ENCODE measurements around the gene GPHA2. TPM values are rescaled to one million over a fixed set of nuclear protein-coding genes. Genes with fewer than 3 reads are reported as not detected.
A peak's percentile ranks its signal among the peaks of the same experiment; 100 is the strongest.
"Not testable (repeated sequence)": the region's sequence is repeated elsewhere in the genome, so short reads cannot be mapped to it uniquely, and the experiment has no call there.

The GPHA2 gene, protein sequence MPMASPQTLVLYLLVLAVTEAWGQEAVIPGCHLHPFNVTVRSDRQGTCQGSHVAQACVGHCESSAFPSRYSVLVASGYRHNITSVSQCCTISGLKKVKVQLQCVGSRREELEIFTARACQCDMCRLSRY
- total RNA-seq, result not detected
- long read RNA-seq, result 0 reads

DNA sequence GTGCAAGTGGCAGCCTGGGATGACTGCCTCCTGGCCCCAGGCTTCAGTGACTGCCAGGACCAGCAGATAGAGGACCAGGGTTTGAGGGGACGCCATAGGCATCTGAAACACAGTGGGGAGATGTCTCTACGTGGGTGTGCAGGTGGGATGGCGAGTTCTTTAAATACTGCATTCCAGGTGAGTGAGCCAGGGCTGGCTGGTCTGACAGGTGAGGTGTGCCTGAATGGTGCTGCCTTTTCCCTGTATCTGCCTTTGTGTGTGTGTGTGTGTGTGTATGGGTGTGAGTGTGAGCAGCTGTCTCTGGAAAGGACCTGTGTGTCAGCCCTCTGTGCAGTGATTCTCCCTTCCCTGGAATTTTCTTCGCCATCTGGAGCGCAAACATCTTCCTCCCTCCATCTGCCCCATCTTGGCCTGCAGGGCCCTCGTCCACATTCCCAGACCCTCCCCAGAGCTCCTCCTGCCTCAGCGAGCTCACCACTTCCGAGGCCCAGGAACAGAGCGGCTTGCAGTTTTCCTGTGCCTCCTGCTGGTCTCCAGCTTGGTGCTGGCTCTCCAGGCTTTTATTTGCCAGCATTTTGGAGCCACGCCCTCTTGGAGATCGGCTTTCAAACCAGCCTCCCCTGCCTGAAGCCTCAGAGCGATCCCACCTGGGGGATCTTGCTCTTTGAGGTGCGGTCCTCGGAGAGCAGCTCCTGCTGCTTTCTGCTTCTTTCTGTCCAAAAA, at the start of gene GPHA2:
GPHA2 (minus strand) TSS at position 535 of the 723 bp plus-strand sequence; CDS start at position 102, 433 bp downstream.
- DNase-seq (no peak), ATAC-seq (ENCODE audit: poor library complexity) (no peak)

DNA sequence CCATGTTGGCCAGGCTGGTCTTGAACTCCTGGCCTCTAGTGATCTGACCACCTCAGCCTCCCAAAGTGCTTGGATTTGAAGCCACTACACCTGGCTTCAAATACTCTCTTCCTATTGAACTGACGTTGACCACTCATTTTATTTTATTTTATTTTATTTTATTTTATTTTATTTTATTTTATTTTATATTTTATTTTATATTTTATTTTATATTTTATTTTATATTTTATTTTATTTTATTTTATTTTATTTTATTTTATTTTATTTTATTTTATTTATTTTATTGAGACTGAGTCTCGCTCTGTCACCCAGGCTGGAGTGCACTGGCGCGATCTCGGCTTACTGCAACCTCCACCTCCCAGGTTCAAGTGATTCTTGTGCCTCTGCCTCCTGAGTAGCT, 47.6 kb upstream of the GPHA2 start:
- ATAC-seq (ENCODE audit: poor library complexity); DNase-seq; intact Hi-C loops (cut with DNase I): not testable (repeated sequence)

More for the DNA sequence above, at the start of gene GPHA2:
- intact Hi-C loops (cut with DNase I), result no loop called here

DNA sequence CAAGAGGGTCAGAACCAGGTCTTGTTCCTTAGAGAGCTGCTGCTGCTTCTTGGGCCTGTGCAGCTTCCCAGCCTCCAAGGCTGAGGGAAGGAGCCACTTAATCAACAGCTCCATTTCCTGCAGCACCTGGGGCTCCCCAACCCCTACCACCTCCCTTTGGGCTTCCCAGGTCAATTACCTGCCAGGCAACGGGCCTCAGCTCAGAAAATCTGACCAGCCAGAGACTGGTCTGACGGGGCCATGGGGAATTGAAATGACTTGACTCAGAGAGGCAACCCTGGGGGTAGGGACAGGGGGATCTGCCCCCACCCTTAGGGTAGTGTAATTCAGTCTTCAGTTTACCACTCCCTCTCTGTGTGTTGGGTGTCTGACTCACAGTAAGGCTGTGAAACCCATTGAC, 41.0 kb upstream of the GPHA2 start:
- ATAC-seq (ENCODE audit: poor library complexity), result no peak
- no peak for DNase-seq
- intact Hi-C loops (cut with DNase I), result no loop called here

DNA sequence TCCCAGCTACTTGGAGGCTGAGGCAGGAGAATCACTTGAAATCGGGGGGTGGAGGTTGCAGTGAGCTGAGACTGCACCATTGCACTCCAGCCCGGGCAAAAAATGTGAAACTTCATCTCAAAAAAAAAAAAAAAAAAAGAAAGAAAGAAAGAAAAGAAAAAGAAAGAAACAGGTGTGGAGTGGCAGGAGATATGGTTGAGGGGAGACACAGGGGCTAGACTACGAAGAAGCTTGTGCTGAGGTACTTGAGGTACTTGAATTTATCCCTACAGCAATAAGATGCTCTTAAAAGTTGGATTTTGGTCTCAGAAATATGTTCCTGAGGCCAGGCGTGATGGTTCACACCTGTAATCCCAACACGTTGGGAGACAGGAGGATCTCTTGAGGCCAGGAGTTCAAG, 38.4 kb upstream of the GPHA2 start:
- DNase-seq (no peak), ATAC-seq (ENCODE audit: poor library complexity) (no peak)
- intact Hi-C loops (cut with DNase I), result no loop called here

DNA sequence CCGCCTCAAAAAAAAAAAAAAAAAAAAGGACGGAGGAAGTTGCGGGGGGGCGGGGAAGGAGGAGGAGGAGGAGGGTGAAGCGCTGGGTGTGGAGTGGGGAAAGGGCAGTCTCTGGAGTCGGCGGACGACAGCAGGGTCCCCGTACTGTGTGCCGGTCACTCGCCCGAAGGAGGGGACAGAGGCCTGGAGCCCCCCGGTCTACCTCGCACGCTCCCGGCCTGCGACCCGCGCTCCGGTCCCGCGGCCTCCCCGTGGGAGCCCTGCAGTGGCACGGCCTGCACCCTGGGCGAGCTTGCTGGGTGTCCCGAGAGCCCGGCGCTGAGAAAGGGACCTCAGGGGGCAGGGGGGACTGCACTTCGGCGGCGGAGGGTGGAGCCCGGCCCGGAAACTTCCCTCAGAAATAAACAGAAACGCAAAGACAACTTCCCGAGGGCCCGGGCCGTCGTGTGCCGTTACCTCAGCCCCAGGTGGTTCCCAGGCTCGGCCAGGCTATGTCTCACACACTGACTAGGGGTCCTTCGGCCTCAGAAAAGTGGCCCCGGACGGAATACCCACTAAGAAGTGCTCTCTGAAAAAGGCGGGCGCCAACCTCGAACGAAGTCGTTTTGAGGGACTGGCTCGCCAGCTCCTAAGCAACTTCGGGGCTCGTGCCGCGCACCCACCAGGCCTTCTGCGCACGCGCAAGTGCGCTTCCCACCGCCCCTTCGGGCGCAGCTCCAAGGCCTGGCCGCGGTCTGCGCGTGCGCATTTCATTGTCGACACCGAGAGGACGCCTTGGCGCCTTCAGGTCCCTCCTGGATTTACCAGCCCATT, 35.9 kb upstream of the GPHA2 start, which contains the start of gene MAJIN:
MAJIN (minus strand) TSS at position 688 of the 813 bp plus-strand sequence. CDS start 12,703 bp downstream, outside the sequence.
- intact Hi-C loops (cut with DNase I), result no loop called here
- peak; percentile 96 for ATAC-seq (ENCODE audit: poor library complexity)
- peak; percentile 94 for DNase-seq

DNA sequence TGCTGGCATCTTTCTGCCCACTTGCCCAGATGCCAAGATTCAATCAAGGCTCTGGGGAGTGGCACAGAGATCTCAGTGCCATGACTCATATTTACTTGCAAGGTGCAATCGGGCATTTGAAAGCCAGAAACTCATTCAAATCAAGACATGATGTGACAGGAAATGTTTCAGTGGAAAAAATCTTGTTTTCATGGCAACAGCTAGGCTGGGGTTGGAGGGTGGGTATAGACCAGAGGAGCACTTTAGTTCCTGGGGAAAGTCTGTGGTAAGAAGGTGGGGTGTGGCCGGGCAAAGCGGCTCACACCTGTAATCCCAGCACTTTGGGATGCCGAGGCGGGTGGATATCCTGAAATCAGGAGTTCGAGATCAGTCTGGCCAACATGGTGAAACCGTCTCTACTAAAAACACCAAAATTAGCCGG, 35.0 kb upstream of the GPHA2 start:
- intact Hi-C loops (cut with DNase I), result no loop called here
- ATAC-seq (ENCODE audit: poor library complexity) (no peak), DNase-seq (no peak)

DNA sequence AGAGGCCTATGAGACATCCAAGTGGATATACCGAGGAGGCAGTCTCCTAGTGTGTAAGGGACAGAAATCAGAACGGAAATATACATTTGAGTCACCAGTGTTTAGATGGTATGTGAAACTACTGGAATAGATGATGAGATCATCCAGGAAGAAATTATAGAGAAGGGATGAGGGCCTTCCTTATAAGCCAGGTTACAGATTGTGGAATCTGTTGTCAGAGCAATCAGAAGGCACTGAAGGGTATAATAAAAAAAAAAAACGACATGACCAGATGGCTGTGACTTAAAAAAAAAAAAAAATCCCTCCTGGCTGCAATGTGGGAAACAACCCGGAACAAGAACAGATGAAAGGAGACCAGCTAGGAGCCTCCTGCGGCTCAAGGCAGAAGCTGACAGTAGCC, 33.5 kb upstream of the GPHA2 start:
- DNase-seq, result no peak
- ATAC-seq (ENCODE audit: poor library complexity), result no peak
- intact Hi-C loops (cut with DNase I), result no loop called here

DNA sequence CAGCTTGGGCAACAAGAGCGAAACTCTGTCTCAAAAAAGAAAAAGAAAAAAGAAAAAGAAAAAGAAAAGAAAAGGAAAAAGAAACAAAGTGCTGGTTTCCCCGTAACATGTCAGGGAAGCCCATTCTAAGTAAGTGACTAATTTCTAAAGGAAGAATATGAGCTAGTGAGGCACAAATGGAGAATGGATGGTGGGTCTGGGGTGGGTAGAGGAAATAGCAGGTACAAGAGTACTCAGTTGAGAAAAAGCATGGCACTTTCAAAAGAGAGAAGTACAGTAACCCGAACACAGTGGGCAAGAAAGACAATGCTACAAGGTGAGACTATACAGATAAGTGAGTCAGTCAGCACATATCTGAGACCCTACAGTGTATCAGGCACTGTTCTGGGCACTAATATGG, 31.7 kb upstream of the GPHA2 start:
- ATAC-seq (ENCODE audit: poor library complexity), result no peak
- DNase-seq, result no peak
- intact Hi-C loops (cut with DNase I), result no loop called here

DNA sequence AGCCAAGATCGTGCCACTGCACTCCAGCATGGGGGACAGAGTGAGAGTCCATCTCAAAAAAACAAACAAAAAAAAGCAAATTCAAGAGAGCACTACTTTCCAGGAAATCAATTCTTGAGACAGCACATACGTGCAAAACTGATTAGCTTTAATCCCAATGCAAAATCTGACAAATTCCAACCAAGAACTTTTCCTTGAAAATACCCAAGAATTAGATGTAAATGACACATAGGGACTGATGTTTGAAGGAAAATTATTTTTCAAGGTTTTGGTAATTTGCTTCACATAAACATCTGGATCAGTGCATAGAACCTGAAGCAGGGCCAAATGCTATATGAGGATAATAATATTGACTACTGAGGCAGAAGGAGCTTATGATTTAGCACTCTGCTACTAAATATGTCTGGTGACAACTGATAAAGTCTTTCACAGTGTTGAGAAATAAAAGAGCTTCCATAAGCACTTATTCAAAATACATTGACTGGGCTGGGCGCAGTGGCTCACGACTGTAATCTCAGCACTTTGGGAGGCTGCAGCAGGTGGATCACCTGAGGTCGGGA, 27.5 kb upstream of the GPHA2 start:
- intact Hi-C loops (cut with DNase I), result no loop called here
- ATAC-seq (ENCODE audit: poor library complexity) (no peak), DNase-seq (no peak)

DNA sequence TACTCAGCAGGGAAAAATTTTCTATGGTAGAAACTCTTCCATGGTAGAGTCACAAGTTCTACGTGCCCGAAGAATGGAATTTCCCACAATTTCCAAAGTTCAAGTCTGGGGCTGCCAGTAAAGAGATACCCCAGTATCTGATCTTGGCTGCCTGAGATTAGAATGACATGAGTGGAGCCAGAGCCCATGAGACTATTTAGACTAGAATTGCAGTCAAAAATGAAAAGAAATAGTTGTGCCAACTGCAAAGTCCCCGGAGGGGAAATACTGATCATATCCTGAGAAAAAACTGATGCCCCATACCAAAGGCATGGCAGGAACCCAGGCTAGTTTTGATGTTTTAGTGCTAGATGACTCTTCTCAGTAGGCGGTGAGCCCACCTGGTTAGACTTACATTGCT, 25.0 kb upstream of the GPHA2 start:
- intact Hi-C loops (cut with DNase I), result no loop called here
- ATAC-seq (ENCODE audit: poor library complexity), result no peak

DNA sequence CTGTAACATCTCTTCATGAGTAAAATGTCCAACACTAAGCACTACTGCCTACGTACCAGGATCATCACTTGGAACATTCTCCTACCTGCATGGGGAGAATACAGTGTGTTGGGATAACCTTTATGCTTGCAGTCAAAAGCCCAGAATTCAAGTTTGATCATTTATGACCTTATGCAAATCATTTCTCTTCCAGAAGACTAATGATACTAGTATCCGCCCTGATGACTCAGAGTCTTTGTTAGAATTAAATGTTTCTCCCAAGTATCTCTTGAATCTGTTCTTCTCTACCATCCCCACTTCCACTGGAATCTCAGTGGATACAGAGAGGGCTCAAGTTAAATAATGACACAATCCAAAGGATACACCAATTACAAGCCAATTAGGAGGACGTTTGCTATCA, 23.8 kb upstream of the GPHA2 start:
- no peak for DNase-seq
- intact Hi-C loops (cut with DNase I), result no loop called here
- ATAC-seq (ENCODE audit: poor library complexity), result no peak

More for the DNA sequence above, 25.0 kb upstream of the GPHA2 start:
- DNase-seq, result no peak

DNA sequence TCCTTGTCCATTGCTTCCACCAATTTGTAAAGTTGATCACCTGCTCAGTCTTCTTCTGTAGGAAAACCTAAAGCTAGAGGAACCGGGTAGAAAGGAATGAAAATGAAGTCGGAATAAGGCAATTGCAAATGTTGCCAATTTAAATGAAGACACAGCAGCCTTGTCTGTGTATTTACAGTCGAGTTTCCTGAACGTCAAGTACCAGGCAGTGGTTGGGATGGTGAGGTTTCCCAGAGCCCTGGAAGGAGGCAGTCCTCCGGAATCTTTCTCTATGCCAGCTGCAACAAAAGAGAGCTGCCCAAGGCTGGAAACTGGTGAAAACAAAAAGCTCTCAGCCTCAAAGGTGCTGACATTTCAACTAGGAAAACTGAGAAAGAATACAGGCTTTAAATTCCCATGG, 18.5 kb upstream of the GPHA2 start:
- ATAC-seq (ENCODE audit: poor library complexity), result no peak
- no peak for DNase-seq
- intact Hi-C loops (cut with DNase I), result no loop called here

DNA sequence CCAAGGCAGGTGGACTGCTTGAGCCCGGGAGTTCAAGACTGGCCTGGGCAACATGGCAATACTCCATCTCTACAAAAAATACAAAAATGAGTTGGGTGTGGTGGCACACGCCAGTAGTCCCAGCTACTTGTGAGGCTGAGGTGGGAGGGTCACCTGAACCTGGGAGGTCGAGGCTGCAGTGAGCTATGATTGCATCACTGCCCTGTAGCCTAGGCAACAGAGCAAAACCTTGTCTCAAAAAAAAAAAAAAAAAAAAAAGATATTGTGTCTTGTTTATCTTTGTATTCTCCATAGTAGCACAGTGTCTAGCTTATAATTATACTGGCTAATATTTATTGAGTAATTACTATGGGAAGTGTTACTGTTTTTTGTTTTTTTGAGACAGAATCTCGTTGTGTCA, 15.8 kb upstream of the GPHA2 start:
- ATAC-seq (ENCODE audit: poor library complexity), result no peak
- intact Hi-C loops (cut with DNase I), result no loop called here
- no peak for DNase-seq

DNA sequence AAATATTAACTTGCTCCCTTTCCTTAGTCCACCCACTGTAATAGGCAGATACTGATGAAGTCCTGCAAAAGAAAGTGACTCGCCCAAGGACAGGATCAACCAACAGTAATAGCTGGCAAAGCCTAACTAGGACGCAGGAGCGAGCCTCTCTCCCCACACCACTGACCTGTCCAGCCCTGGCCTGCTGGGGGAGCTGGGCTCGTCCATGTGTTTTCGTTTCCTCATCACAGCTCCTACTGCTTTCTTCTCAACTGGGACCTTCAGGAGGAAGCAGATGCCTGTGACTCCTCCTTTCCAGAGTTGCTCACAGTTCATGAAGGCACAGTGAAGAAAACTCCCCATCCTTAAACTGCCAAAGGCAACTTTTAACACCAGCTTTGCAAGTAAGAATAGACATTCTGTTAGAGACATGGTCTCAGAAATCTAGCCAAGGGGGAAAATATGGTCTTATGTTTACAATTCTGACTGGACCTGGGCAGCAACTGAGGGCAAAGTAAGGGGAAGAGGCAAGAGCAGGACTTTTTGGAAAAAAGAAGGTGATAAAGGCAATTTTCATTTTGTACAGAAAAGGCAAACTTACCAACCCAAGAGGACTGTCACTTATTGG, 11.6 kb upstream of the GPHA2 start:
- ATAC-seq (ENCODE audit: poor library complexity) (no peak), DNase-seq (no peak)
- intact Hi-C loops (cut with DNase I), result no loop called here

DNA sequence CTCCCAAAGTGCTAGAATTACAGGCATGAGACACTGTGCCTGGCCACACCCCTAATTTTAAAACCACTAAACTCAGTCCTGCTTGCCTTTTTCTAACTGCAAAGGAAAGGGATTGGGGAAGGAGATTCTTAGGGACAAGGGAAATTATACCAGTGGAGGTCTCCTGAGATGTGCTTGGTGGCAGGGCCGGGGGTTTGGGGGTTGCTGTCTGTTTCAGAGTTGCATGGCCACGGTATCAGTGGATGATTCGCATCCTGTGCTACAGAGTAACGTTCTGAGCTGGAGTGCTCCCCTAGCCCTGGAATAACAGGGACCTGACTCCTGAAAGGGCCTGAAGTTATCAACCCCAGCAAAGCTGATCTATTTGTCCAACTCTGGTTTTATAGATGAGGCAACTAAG, 846 bp upstream of the GPHA2 start:
- intact Hi-C loops (cut with DNase I), result no loop called here
- no peak for ATAC-seq (ENCODE audit: poor library complexity)
- DNase-seq, result no peak

DNA sequence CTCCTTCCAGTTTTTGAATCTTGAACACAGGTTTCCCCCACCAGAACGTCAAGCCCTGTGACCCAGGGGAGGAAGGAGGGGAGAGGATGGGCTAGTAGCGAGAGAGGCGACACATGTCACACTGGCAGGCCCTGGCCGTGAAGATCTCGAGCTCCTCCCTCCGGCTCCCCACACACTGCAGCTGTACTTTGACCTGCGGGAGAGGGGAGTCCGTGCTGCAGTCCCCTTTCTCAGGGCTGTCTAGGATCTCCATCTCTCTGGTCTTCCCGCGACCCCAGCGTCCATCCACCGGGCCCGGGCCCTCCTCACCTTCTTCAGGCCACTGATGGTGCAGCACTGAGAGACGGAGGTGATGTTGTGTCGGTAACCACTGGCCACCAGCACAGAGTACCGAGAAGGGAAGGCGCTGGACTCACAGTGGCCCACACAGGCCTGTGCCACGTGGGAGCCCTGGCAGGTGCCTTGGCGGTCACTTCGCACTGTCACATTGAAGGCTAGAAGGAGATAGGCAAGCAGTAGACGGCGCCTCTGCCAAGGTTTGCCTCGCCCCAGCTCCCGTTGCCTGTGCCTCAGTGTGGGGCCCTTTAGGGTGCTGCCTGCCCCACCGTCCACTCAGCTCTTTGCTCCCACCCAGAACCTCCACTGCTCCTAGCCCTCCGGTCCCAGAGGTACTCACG, 873 bp downstream of the GPHA2 start:
- ATAC-seq (ENCODE audit: poor library complexity) (peak; percentile 21), DNase-seq (no peak)
- intact Hi-C loops (cut with DNase I), result no loop called here

DNA sequence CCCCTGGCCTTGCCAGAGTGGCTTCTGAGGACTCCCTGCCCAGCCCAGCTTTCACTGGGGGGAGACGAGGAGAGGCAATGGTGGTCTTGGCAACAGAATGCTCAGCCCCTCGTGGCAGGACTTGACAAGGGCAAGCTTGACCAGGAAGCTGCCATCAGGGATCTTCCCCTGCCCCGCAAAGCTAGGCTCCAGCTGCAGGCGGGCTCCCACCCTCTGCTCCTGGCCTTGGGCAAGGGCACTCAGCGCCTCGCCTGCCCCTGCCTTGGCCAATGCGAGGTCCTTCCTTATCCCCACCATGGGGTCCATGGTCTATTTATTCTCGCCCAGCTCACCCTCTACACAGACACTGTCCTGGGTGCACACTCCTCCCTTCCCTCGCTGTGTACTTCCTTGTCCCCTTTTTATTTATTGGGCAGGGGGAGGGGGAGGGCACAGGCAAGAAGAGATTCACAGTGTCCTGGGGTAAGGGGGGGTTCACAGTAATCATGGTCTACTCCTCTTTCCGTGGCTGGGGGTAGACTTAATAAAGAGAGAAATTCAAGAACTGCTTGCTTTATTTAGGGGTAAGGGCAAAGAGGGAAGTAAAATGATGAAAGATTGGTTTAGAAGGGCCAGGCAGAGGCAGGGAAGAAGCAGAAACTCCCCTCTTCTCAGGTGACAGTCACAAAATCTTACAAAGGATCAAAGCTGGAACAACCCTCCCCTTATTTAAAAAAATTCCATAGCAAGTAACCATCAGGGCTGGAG, 1.6 kb downstream of the GPHA2 start:
- intact Hi-C loops (cut with DNase I), result no loop called here
- DNase-seq (no peak), ATAC-seq (ENCODE audit: poor library complexity) (no peak)
